Spleen (tissue), 7 donors: ENCODE measurements around the gene LEP.

ENCODE experiments used
- POLR2AphosphoS5 ChIP-seq, 3 donors: sonication (generic); formaldehyde crosslinking; IDR thresholded peaks; one replicate each; pipeline ENCODE4 v1.5.1; 2017; ENCODE audit warnings: antibody characterized with exemption in 3 of 3
- TF ChIP-seq, protein P1 (sequence below), 11 experiments: fragments of 200-600 bp in 7 of 11; fragments of 450-650 bp in 4 of 11; sonication (generic) in 4 of 11; IDR thresholded peaks in 8 of 11; conservative IDR thresholded peaks in 3 of 11; 1 replicate in 7 of 11; 2 replicates in 4 of 11; pipeline versions ENCODE4 v1.4.0 to v1.8.0; 2016 to 2021; ENCODE audit warnings: antibody characterized with exemption in 11 of 11, inconsistent platforms in 4 of 11, mild to moderate bottlenecking in 1 of 11
- donor health status: DM: no; HTN: no; CAD: no; lungs with moderate emphysema.
- donor health status: DM: no; HTN: no; CAD: no.
- donor health status: DM: no; HTN: no; CAD: no.

DNA sequence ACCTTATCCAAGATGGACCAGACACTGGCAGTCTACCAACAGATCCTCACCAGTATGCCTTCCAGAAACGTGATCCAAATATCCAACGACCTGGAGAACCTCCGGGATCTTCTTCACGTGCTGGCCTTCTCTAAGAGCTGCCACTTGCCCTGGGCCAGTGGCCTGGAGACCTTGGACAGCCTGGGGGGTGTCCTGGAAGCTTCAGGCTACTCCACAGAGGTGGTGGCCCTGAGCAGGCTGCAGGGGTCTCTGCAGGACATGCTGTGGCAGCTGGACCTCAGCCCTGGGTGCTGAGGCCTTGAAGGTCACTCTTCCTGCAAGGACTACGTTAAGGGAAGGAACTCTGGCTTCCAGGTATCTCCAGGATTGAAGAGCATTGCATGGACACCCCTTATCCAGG lies 13.4 kb downstream of the LEP start:
- TF ChIP-seq, protein P1, sequence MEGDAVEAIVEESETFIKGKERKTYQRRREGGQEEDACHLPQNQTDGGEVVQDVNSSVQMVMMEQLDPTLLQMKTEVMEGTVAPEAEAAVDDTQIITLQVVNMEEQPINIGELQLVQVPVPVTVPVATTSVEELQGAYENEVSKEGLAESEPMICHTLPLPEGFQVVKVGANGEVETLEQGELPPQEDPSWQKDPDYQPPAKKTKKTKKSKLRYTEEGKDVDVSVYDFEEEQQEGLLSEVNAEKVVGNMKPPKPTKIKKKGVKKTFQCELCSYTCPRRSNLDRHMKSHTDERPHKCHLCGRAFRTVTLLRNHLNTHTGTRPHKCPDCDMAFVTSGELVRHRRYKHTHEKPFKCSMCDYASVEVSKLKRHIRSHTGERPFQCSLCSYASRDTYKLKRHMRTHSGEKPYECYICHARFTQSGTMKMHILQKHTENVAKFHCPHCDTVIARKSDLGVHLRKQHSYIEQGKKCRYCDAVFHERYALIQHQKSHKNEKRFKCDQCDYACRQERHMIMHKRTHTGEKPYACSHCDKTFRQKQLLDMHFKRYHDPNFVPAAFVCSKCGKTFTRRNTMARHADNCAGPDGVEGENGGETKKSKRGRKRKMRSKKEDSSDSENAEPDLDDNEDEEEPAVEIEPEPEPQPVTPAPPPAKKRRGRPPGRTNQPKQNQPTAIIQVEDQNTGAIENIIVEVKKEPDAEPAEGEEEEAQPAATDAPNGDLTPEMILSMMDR (IDR thresholded peaks at IDR 0.05 in 8 of 11, conservative IDR thresholded peaks at IDR 0.05 in 3 of 11) = no peak
- TF ChIP-seq POLR2AphosphoS5 (IDR thresholded peaks at IDR 0.05) = no peak
